NT2/D1 (cell line): ENCODE data around the gene LAPTM4A.

Experiments used
- SUZ12 ChIP-seq: IDR thresholded peaks from 2 replicates; pipeline ENCODE4 v1.6.1; 2011; ENCODE audit not compliant: insufficient read length, insufficient read depth; ENCODE audit errors: extremely low read depth
- ZNF274 ChIP-seq: IDR thresholded peaks from 2 replicates; pipeline ENCODE4 v1.6.1; 2011; ENCODE audit warnings: mild to moderate bottlenecking, low read depth, low read length

DNA sequence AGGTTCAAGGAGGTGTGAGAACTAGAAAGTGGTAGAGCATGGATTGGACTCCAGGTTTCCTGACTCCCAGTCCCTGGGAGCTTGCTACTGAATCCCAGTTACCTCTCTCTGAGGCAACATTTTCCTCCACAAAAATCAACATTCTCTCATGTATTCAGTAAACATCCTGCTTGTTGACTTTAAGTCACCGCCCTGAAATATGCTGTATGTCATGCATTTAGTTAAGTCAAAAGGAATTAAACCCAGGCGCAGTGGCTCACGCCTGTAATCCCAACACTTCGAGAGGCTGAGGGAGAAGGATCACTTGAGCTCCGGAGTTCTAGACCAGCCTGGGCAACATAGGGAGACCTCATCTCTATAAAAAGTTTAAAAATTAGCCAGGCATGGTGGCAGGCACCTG, 42.7 kb downstream of the LAPTM4A start:
- TF ChIP-seq ZNF274, result no peak
- TF ChIP-seq SUZ12, result no peak
